Inflammatory macrophage (primary cell): ENCODE data around the gene GPR142.

Experiments used
- DNase-seq, 2 donors: peaks; one replicate each; pipeline ENCODE4 v3.0.0-alpha.2; 2020 to 2022

GPR142 gene

GRCh38 chr17:74371653-74372147 is 4.4 kb downstream of the GPR142 start:
- no peak for DNase-seq

- no peak for DNase-seq
Measured at GRCh38 chr17:74372426-74372825, 5.1 kb downstream of the GPR142 start.

GRCh38 chr17:74373838-74374606 is 6.7 kb downstream of the GPR142 start:
- peak in 1 of 2 donors; percentile 31 for DNase-seq

- peak; percentile 51 to 63 for DNase-seq
Measured at GRCh38 chr17:74374858-74375257, 7.6 kb downstream of the GPR142 start.

GRCh38 chr17:74379495-74380085 is 12.3 kb downstream of the GPR142 start:
- peak; percentile 82 to 86 for DNase-seq

- no peak for DNase-seq
Measured at GRCh38 chr17:74380086-74380958, 13.0 kb downstream of the GPR142 start.

GRCh38 chr17:74380959-74381808 is 13.9 kb downstream of the GPR142 start:
- no peak for DNase-seq

GRCh38 chr17:74383141-74383540 is 15.8 kb downstream of the GPR142 start:
- DNase-seq: no peak

- DNase-seq: no peak
Measured at GRCh38 chr17:74385201-74385600, 17.9 kb downstream of the GPR142 start.

GRCh38 chr17:74386386-74386785 is 19.1 kb downstream of the GPR142 start:
- peak in 1 of 2 donors; percentile 19 for DNase-seq

GRCh38 chr17:74387365-74388218 is 20.3 kb downstream of the GPR142 start:
- no peak for DNase-seq

- no peak for DNase-seq
Measured at GRCh38 chr17:74389084-74389753, 21.9 kb downstream of the GPR142 start.

GRCh38 chr17:74389937-74390679 is 22.8 kb downstream of the GPR142 start:
- DNase-seq: no peak

GRCh38 chr17:74390680-74391653 is 23.7 kb downstream of the GPR142 start:
- DNase-seq: no peak

GRCh38 chr17:74391771-74392170 is 24.5 kb downstream of the GPR142 start:
- peak; percentile 46 to 62 for DNase-seq

- DNase-seq: no peak
Measured at GRCh38 chr17:74392848-74393247, 25.5 kb downstream of the GPR142 start.

- no peak for DNase-seq
Measured at GRCh38 chr17:74393346-74393942, 26.1 kb downstream of the GPR142 start.
